ENCODE measurements around the gene MTG1.
"Not testable (repeated sequence)": the region's sequence is repeated elsewhere in the genome, so short reads cannot be mapped to it uniquely, and the experiment has no call there.

Gene MTG1

DNA sequence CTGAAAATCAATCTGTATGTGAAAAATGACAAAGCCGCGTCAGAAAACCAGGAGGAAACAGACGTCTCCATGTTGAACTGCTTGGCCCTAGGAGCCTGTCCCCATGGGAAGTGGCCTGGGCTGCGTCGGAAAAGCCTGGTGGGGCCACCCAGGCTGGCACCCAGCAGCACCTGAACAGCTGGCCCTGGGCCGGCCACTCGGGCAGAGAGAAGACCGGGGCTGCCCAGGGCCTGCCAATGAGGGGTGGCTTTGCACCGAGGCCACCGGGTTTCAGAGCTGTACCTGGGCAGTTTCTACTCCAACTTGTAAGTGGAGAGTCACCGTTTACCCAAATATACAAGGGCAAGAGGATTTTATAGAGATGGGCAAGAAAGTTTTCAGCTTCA, 35.0 kb upstream of the MTG1 start:
- no peak for DNase-seq (ENCODE audit: low spot score)

DNA sequence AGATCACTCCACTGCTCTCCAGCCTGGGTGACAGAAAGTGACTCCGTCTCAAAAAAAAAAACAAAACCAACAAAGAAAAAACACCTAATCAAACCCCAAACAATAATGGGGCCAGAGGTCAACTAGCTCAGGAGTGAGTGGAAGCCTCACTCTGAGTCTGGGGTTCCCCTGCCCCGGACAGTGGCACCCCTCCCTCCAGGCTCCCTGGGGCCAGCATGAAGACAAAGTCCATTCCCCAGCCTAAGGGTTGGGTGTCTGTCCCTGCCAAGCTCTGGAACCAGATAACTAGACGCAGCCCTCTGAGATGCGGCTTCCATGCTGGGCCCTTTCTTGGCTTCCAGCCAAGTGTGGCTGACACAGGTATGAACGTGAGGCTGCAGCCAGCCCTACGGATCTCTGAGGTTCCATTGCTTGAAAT, 34.4 kb upstream of the MTG1 start:
- no peak for DNase-seq (ENCODE audit: low spot score)

DNA sequence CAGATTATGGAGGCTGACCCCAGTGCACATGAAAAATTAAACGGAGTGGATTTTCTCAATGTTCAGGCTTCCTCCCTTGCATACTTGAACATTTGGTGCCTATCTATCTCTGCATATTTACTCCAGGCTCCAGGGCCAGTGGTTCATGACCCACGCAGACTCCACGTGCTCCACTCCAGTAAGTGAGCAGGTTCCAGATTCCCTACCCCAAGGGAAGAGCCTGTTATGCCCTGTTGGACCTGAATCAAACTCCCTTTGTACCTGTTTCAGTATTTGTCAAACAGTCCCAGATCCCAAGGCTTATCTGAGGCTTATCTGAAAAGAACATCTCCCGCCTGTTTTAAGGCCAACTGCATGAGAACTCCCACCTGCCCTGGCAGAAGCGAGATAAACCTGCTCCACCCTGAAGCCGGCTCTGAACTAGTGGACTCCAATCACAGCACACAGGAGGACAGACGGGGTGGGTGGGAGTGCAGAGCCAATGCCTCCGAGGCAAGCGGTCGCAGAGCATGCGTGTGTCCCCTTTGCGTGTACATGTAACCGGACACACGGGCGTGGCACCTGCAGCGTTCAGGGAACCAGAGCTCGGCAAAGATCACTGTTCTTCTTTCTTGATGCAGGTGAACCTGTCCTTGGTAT, 33.9 kb upstream of the MTG1 start:
- no peak for DNase-seq (ENCODE audit: low spot score)

DNA sequence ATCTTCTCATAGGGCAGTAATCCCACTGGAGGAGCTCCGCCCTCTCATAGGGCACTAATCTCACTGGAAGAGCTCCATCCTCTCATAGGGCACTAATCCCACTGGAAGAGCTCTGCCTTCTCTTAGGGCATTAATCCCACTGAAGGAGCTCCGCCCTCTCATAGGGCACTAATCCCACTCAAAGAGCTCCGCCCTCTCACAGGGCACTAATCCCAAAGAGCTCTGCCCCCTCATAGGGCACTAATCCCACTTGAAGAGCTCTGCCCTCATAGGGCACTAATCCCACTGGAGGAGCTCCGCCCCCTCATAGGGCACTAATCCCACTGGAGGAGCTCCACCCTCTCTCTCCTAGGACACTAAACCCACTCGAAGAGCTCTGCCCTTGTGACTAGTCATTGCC, 32.7 kb upstream of the MTG1 start:
- no peak for DNase-seq (ENCODE audit: low spot score)

DNA sequence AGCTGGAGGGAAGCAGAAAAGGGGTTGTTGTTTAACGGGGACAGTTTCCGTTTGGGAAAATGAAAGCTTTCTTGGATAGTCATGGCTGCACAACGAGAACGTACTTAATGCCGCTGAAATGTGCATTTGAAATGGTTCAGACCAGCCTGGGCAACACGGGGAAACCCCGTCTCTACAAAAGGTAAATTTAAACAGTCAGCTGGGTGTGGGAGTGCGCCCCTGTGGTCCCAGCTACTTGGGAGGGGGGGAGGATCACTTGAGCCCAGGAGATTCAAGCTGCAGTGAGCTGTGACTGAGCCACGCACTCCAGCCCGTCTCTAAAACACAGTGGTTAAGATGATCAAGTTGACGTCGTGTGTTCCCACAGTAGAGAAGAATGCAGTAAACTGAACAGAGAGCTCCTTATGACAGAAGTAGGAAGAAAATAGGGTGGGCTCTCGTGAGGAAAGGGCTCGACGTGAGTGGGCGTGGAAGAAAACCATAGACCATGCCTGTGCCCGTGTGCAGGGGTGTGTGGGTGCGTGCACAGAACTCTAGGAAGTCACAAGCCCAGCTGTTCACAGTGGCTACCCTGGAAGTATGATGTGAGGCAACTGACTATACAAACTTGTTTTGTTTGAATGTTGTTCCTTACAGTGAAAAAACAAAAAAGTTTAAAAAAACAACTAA, 32.0 kb upstream of the MTG1 start:
- DNase-seq (ENCODE audit: low spot score), result no peak

DNA sequence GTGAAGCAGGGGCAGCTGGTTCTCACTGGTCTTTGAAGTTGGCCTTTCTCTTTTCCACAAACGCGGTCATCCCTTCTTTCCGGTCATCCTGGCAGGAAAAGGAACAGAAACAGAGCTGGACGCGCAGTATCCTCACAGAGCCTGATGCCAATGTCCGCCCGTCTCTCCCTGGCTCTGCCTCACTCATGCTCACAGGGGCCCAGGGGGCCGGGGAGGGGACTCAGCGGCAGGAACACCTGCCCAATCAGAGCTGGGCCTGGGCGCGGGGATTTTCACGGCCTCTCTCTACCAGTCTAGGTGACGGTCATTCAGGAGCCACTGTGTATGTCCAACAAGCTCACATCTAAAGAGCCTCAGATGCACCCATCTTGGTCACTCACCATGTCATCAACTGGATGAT, 31.1 kb upstream of the MTG1 start:
- DNase-seq (ENCODE audit: low spot score), result no peak

DNA sequence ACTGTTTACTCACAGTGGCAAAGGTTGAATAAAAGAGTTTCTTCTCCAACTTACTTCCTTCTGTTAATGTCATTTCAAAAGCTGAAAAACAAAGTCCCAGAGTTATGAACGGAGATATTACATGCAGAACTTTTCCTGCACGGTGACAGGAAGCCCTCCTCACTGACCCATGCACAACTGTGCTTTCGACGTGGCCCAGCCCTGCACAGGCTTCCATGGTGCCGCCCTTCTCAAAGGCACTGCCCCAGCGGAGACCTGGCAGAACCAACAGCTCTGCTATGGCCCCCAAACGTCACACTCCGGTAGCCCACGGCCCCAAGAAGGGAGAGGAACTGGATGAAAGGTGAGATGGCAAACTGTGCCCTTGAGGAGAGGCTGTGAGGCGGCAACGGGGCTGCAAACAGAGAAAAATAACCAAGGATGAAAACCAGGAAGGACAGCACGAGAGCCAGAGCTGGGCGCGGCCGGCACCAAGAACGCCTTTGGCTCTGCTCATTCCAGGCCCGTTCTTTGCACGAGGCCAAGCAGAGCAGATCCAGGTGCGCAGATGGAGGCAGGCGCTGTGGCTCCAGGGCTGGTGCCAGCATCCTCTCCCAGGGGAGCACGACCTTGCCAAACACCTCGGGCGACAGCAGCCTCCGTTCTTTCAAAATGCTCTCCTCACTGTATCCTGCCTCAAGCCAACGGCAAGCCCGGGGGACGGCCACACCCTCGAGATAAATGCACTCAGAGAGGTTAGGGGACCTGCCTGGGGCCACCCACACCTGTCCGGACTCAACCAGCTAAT, 29.1 kb upstream of the MTG1 start:
- DNase-seq (ENCODE audit: low spot score), result no peak

DNA sequence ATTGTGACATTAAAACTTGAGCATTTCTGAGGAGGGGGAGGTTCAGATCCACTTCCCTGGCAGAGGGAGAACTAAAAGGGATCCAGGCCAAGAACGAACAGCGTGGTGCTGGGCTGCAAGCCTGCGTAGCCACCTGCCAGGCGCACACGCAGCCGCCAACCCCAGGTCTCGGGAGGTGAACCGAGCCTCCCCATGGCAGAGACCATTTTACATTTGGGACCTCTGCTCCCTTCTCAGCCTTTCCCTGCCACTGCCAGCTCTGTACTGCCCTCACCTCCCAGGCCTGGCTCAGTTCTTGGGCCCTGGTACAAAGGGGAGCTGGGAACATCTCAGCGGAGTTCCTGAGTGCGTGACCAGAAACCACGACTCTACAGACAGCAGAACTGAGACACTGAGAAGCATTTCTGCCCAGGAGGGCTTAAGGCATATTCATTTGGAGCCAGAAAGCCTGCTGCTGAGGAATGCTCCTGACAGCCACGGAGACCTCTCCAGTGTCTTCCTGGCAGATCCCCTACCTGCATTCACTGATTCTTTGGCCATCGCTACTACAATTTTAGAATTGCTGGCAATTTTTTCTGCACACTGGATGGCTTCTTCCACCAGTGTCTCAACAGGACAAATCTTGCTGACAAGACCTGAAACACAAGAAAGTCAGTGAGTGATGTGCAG, 28.4 kb upstream of the MTG1 start:
- DNase-seq (ENCODE audit: low spot score), result no peak

DNA sequence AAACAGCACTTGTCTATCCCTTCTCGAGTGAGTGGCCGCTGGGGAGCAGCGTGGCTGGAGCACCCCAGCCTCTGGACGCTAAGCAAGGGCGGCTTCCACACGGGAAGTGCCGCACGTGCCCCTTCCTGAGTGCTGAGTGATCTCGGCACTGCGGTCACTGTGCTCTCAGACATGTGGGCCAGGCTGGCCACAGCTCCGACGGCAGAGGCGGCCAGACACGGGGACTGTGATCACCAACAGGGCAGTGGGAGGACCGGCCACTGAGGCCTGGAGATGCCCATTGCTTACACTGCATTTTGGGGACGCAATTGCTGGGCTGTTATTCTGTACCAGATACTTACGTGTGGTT, 27.9 kb upstream of the MTG1 start:
- no peak for DNase-seq (ENCODE audit: low spot score)

DNA sequence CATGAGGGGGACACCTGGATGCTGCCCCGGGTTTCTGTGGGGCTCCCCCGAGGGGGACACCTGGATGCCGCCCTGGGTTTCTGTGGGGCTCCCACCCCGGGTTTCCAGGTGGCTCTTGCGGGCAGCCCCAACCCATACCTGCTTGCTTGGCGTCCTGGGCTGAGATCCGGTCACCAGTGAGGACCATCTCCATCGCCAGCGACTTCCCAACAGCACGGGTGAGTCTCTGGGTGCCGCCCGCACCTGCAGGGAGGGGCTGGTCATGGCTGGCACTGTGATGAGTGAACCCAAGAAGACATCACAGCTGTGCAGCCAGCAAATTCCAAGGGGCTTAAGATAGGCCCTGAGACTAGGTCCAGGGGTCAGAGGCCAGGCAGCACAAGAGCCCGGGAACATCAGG, 27.2 kb upstream of the MTG1 start:
- DNase-seq (ENCODE audit: low spot score), result no peak

DNA sequence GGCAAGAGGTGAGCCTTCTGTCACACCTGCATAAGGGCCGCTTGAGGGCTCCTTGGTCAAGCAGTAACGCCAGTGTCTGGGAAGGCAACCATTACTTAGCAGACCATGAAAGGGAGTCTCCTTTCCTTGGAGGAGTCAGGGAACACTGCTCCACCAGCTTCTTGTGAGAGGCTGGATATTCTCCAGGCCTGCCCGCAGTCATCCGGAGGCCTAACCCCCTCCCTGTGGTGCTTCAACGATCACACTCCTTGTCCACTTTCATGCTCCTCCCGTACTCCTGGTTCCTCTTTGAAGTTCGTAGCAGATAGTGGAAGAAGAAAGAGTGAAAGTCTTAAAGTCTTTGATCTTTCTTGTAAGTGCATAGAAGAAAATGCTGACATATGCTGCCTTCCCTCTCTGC, 26.5 kb upstream of the MTG1 start:
- DNase-seq (ENCODE audit: low spot score), result not testable (repeated sequence)

DNA sequence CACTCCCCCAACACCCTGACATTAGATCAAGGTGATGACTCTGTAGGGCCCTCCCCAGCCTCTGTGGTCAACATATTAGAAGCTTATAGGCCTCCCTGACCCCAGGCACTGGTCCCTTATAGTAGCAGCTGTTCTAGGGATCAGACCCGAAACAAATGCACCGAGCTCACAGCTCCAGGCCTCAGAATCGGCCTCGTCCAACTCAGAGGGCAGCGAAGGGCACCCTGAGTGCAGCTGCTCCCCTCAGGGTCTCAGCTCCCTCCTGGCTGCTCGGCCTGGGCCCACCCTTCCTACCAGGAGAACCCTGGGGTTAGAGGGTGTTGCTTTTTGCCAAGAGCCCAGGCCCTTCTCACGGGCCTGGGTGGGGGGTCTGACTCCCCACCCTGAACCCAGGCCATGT, 25.8 kb upstream of the MTG1 start:
- DNase-seq (ENCODE audit: low spot score), result no peak

DNA sequence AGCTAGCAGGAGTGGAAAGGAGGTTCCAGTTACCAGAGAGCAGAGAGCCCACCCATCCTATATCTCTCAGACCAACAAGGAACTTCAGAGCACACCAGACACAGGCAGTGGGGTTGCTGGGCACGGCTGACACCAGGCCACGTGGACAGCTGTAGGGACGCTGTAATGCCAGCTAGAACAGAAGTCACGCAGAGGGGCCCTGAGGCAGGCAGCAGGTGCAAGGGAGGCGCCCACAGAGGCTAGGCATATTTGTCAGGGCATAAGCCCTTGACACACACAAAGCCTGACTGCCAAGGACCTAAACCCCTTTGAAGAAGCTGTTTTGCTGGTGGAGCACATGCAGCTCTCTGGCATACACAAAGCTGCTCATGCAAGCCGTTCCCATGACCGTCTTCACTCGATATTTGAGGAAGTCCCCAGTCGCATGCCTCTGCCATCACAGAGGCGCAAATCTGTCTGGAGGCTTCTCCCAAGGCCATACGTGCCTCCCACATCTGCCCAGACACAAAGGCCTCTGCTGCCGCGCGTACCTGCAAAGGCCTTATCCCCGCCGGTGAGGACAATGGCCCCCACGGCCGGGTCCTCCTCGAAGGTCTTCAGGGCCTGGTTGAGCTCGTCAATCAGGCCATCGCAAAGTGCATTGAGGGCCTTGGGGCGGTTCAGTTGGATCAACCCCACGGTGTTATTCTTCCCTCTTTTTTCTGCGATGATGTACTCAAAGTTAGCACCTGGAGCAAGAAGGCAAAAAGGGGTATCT, 23.7 kb upstream of the MTG1 start:
- no peak for DNase-seq (ENCODE audit: low spot score)

DNA sequence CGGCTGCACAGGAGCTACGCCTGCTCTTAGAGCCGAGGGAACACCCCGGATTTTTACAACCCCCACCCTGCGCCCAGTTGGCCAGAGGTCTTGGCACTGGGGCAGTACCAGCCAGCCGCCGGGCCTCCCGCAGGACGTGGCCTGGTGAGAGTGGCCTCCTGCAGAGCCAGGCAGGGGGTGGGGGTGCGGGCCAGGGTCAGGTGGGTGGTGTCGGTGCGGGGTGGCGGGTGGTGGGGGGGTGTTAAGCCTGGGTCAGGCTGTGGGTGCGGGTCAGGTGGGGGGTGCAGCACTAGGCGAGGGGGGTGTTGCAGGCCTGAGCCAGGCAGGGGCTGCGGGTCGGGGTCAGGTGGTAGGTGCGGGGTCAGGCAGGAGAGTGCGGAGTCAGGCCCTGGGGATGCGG, 21.4 kb upstream of the MTG1 start:
- no peak for DNase-seq (ENCODE audit: low spot score)

DNA sequence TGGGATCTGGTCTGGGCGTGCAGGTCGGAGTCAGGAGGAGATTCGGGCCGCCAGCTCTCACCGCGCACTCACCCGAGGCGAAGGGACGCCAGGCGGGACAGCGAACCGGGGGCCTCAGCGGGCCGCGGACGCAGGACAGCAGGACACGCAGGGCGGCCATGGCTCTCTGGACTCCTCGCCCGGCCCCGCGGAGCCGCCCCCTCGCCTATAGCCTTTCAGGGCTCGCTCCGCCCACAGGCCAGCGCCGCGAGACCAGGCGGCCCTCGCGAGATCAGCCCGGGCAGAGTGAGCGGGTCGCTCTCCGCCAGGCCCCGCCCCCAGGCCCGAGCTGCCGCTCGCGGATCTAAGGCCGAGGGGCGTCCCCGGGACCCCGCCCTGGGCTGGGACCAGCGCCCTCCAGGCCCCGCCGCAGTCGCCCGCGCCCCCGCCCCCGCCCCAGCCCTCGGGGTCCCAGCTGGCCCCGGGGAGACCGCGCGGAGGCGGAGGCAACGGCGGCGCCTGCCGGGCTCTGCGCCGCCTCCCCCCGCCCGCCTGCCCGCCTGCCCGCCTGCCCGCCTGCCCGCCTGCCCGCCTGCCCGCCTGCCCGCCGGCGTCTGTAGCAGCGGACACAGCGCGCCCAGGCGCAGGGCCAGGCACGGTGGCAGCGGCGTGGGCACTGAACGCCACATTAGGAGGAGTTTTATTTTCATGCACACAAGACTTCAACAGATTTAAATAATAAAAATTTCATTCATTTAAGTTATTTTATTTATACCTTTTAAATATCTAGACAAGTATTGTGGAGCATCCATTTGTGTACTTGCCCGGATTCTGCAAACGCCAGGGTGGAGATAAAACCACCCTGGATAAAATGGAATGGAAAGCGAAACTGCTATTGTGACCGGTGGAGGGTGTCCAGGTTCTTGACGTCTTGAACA, 20.5 kb upstream of the MTG1 start, which contains the start of gene ECHS1:
ECHS1 (minus strand) TSS at position 181 of the 917 bp plus-strand sequence; CDS start at position 160, 21 bp downstream.
- DNase-seq (ENCODE audit: low spot score), result peak; percentile 99

DNA sequence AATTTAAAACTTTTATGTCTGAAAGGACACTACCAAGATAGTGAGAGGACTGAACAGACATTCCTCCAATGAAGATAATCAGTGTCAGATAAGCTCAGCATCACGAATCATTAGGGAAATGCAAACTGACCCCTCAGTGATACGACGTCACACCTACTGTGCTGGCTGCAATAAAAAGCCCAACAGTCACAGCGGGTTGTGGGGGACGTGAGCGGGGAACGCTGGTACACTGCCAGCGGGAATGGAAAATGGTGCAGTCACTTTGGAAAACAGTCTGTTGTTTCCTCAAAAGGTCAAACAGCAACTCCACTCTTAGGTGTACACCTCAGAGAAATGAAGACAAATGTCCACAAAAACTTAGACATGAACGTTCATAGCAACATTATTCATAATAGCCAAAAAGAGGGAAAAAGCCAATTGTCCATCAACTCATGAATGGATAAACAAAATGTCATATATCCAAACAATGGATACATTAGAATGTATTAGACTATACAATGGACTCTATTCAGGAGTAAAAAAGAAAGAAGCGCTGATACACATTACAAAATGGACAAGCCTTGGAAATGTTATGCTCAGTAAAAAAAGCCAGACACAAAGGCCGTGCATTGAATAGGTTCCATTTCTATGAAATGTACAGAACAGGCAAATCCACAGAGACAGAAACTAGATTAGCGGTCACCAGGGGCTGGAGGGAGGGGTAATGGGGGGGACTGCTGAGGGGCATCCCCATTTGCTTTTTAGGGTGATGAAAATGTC, 18.4 kb upstream of the MTG1 start:
- no peak for DNase-seq (ENCODE audit: low spot score)

DNA sequence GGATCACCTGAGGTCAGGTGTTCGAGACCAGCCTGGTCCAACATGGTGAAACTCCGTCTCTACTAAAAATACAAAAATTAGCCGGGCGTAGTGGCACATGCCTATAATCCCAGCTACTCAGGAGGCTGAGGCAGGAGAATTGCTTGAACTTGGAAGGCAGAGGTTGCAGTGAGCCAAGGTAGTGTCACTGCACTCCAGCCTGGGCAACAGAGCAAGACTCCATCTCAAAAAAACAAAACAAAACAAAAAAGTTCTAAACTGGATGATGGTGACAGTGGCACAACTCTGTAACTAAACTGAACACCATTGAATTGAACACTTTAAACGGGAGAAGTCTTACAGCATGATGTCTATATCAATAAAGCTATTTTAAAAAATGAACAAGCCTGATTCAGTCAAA, 17.8 kb upstream of the MTG1 start:
- not testable (repeated sequence) for DNase-seq (ENCODE audit: low spot score)

DNA sequence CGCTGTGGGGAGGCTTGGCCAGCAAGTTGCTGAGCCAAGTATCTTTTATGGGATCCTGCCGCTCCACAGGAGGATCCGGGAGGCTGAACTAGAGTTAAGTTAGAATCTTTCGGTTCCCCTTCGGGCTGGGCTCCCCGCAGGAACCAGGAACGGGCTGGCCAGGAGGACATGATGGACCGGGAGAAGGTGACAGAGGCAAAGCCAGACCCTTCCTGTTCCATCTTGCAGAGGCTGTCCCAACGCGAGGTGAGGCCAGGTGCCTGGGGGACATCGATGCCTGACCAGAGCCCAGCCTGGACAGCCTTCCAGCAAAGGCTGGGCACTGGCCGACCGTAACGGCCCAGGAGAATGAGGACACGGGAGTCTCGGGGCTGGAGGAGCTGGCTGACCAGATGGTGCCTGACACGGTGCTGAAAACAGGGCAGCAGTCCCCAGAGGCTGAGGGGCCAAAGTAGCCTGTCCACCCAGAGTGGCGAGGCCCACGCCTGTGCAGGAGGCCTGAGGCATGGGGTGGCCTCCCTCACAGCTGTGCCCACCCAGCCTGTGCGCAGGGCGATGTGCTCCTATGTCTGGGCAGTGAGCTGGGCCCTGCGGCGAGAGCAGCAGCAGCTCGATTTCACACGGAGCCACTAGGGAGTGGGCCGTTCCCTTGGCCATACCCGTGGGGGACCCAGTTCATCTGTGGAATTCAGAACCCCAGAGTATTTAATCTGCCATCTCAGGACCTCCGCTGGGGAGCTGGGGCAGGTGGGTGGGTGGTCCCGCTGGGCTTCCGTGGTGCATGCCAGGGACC, 16.7 kb upstream of the MTG1 start:
- DNase-seq (ENCODE audit: low spot score), result no peak

DNA sequence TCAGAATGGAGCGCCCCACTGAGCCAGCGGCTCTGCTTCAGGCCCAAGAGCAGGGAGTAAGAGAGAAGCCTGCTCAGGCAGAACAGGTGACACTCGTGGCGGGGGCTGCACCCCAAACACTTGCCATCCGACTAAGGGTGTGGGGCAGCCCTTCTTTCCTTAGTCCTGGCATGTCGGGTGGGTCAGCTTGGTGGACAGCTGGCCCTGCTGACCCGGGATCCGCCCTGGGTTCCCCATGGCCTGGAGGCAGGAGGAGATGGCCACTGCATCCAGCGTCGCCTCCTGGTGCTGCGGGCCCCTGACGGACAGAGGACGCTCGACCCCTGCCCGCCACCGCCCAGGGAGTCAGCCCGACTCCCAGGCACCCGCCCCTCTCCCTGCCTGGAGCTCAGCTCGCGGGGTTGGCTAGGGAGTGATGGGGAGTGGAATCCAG, 16.1 kb upstream of the MTG1 start:
- no peak for DNase-seq (ENCODE audit: low spot score)
